ENCODE measurements around the gene PKN1.

The PKN1 gene

DNA sequence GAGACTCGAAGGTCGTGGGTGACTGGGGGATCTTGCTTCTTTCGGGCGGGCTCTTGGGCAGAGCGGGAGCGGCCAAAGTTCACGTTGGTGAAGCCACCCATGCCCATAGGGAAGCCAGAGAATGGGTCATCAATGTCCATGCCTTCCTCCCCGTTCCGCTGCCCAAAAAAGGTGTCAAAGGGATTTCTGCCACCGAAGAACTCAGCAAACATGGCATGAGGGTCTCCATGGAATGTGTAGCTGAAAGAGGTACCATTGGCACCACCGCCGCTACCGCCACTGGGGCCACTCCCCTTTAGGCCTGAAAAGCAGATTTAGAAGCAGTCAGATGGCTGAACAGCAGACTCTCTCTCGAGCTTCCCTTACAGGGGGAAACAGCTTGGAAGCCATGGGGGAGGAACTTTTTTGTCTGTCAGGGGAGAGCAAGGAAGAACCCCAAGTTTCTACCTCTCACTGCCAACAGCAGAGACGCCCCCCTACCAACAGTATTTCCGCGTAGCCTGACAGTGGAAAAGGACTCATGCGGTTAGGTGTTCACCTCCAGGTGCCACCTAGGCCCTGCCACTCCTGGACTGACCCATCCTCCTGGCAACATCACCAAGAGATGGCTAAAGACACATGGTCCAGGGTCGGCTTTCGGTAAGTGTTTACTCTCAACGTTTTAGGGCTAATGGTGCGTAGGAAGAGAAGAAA, 83.8 kb downstream of the PKN1 start:
- no peak for FAIRE-seq

- no peak for FAIRE-seq
These were observed 84.3 kb downstream of the PKN1 start for GRCh38 chr19:14517446-14517839.

- FAIRE-seq, result no peak
These were observed 84.9 kb downstream of the PKN1 start, which contains the start of gene DNAJB1 for GRCh38 chr19:14517840-14518505. TSS of gene DNAJB1 (minus strand) at chr19:14518397. CDS start at chr19:14518349, 48 bp downstream.

DNA sequence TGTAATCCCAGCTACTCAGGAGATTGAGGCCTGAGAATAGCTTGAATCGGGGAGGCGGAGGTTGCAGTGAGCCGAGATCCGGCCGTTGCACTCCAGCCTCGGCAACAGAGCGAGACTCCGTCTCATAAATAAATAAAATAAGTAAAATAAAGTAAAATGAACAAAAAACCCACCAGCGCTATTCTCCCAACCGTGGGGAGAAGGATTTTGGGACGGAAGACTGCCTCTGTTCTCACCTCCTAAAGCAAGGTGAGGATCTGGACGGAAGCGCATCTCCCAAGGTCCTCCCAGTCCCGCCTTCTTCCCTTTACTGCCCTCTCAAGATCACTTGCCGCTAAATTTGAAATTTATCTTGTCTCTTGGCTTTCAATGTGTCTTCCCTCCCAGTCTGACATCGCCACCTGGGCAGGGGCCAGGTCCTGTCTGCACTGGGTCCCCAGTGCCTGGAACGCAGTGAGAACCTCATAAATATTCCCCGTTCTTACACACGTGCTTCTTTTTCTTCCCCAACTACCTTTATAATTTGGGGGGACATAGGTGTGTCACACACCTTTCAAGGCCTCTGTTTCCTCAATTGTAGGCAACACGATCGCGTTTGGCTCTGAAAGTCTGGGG, 86.2 kb downstream of the PKN1 start:
- FAIRE-seq, result no peak

DNA sequence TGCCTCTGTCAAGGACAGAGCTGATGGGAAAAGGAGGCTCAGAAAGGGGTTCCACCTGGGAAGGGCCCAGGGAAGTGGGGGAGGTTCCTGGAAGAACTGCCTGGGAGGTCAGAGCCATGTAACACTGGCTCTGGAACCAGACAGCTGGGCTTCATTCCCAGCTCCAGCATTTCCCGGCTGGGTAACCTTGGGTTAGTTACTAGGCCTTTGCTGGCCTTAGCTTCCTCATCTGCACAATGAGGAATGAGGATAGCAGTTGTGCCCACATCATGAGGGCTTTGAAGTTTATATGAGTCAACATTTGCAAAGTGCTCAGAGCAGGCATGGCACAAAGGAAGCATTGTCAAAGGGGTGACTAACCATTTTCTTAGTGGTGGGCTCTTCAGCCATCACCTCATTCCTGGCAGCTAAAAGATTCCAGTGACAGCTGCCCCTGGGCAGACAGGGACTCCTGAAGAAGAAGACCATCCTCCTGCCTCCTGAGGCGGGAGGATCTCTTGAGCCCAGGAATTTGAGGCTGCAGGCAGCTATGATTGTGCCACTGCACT, 86.8 kb downstream of the PKN1 start:
- no peak for FAIRE-seq

- FAIRE-seq, result no peak
These were observed 87.4 kb downstream of the PKN1 start for GRCh38 chr19:14520543-14520942.
